VCaP (cell line): Measurements from ENCODE around the gene GGA2.
"Not testable (repeated sequence)": the region's sequence is repeated elsewhere in the genome, so short reads cannot be mapped to it uniquely, and the experiment has no call there.

Experiments used
- H3K27ac ChIP-seq: fragments of 450-650 bp; 2 replicates; pipeline ENCODE4 v1.5.1; 2017
- CTCF ChIP-seq: fragments of 450-650 bp; conservative IDR thresholded peaks from 2 replicates; pipeline ENCODE4 v1.5.1; 2017; ENCODE audit warnings: mild to moderate bottlenecking, moderate library complexity

Gene GGA2

GRCh38 chr16:23494188-23494587 lies 16.1 kb downstream of the GGA2 start:
- TF ChIP-seq CTCF = no peak
- H3K27ac ChIP-seq = no peak overlapping the region

GRCh38 chr16:23491490-23492391 lies 18.6 kb downstream of the GGA2 start:
- no peak overlapping the region for H3K27ac ChIP-seq
- no peak for TF ChIP-seq CTCF

- H3K27ac ChIP-seq = peak overlapping the region; percentile 19; the same call in 1 of the 2 replicates
- no peak for TF ChIP-seq CTCF
These were observed 23.8 kb downstream of the GGA2 start for GRCh38 chr16:23486480-23486879.

GRCh38 chr16:23485841-23486240 lies 24.5 kb downstream of the GGA2 start:
- H3K27ac ChIP-seq = no peak overlapping the region
- TF ChIP-seq CTCF = no peak

GRCh38 chr16:23485257-23485614 lies 25.1 kb downstream of the GGA2 start:
- no peak for TF ChIP-seq CTCF
- no peak overlapping the region for H3K27ac ChIP-seq

- H3K27ac ChIP-seq = no peak overlapping the region
- TF ChIP-seq CTCF = no peak
These were observed 25.6 kb downstream of the GGA2 start for GRCh38 chr16:23484510-23485256.

GRCh38 chr16:23483492-23483891 lies 26.8 kb downstream of the GGA2 start:
- not testable (repeated sequence) for H3K27ac ChIP-seq

- no peak overlapping the region for H3K27ac ChIP-seq
- TF ChIP-seq CTCF = no peak
These were observed 27.5 kb downstream of the GGA2 start for GRCh38 chr16:23482778-23483177.
